K562 (cell line): ENCODE data around the gene HARS2. TPM values are rescaled to one million over a fixed set of nuclear protein-coding genes. Genes with fewer than 3 reads are reported as not detected.

Source experiments
- NR2C1 ChIP-seq, 2 experiments: fragments of 450-650 bp; IDR thresholded peaks; 2 replicates each; pipeline ENCODE4 v1.6.1; 2017; ENCODE audit warnings: mild to moderate bottlenecking in 2 of 2, antibody characterized with exemption in 1 of 2, inconsistent platforms in 1 of 2, missing compliant biosample characterization in 1 of 2, missing genetic modification characterization in 1 of 2
- SRF ChIP-seq, 2 experiments: fragments of 250-450, 450-650 bp in 1 of 2; sonication (Bioruptor Pico) in 1 of 2; sonication (generic) in 1 of 2; formaldehyde crosslinking; IDR thresholded peaks; 2 replicates each; pipeline versions ENCODE4 v1.5.0 to v1.5.1; 2020 to 2022; ENCODE audit warnings: mild to moderate bottlenecking in 1 of 2, missing genetic modification reagents in 1 of 2
- SRSF3 ChIP-seq: fragments of 200-400 bp; formaldehyde crosslinking; IDR thresholded peaks from 2 replicates; pipeline ENCODE4 v1.6.1; 2016; ENCODE audit warnings: mild to moderate bottlenecking, low read length, moderate library complexity; ENCODE audit not compliant: insufficient read depth
- TBP ChIP-seq: optimal IDR thresholded peaks from 2 replicates; pipeline ENCODE3; 2011; ENCODE audit warnings: low read depth, low read length, improper control_type of control experiment
- ZBTB8A ChIP-seq: fragments of 450-650 bp; IDR thresholded peaks from 2 replicates; pipeline ENCODE4 v1.6.1; 2018; ENCODE audit warnings: mild to moderate bottlenecking, moderate library complexity; ENCODE audit not compliant: partially characterized antibody
- ZNF146 ChIP-seq: IDR thresholded peaks from one replicate; pipeline ENCODE4 v1.6.1; 2018; ENCODE audit warnings: missing compliant biosample characterization; ENCODE audit not compliant: unreplicated experiment
- ZNF764 ChIP-seq: fragments of 250-450 bp; sonication (Bioruptor Pico); IDR thresholded peaks from 2 replicates; pipeline ENCODE4 v1.4.0; 2020; ENCODE audit warnings: low read depth, mild to moderate bottlenecking, moderate library complexity
- polyA plus RNA-seq, 8 experiments: library from polyadenylated mRNA; depleted of rRNA in 4 of 8; stranded (reverse) in 5 of 8; unstranded in 3 of 8; fragments of >200 nt; fragmentation: Nextera tagmentation in 2 of 8; fragmentation: Illumina TruSeq in 1 of 8; extraction: Ambion mirVana in 2 of 8; extraction: Trizol in 1 of 8; gene quantifications; 2 replicates each; pipeline versions ENCODE4 v1.2.1 to v1.2.3, GENCODE V29; 2011 to 2014; ENCODE audit warnings: inconsistent platforms in 1 of 8, missing spikeins in 1 of 8
- total RNA-seq, 7 experiments: library from RNA; depleted of rRNA in 6 of 7; stranded (reverse); fragments of >200 nt in 6 of 7; fragmentation: Illumina TruSeq in 2 of 7; extraction: Trizol in 2 of 7; gene quantifications; 2 replicates each; pipeline versions ENCODE4 v1.2.1 to v1.2.3, GENCODE V29; 2011 to 2021; ENCODE audit warnings: low replicate concordance in 1 of 7
- TF ChIP-seq, protein P1 (sequence below), 2 experiments: fragments of 450-650 bp; formaldehyde crosslinking in 1 of 2; IDR thresholded peaks; 2 replicates each; pipeline versions ENCODE4 v1.4.0 to v1.6.1; 2014 to 2020; ENCODE audit warnings: mild to moderate bottlenecking in 2 of 2, borderline replicate concordance in 1 of 2, low read depth in 1 of 2
- TF ChIP-seq, protein P2 (sequence below): sonication (generic); formaldehyde crosslinking; IDR thresholded peaks from 2 replicates; pipeline ENCODE4 v1.8.0; 2022; ENCODE audit warnings: missing genetic modification reagents, mild to moderate bottlenecking, borderline replicate concordance
- TF ChIP-seq, protein P3 (sequence below): sonication (generic); formaldehyde crosslinking; IDR thresholded peaks from 2 replicates; pipeline ENCODE4 v1.8.0; 2022; ENCODE audit warnings: mild to moderate bottlenecking, missing genetic modification reagents
- TF ChIP-seq, protein P4 (sequence below): fragments of 450-650 bp; formaldehyde crosslinking; IDR thresholded peaks from 2 replicates; pipeline ENCODE4 v1.4.0; 2020; ENCODE audit warnings: mild to moderate bottlenecking, moderate library complexity
- TF ChIP-seq, protein P5 (sequence below): fragments of 250-450 bp; sonication (Bioruptor Pico); IDR thresholded peaks from 2 replicates; pipeline ENCODE4 v1.8.0; 2022; ENCODE audit warnings: moderate library complexity, mild to moderate bottlenecking, inconsistent platforms

HARS2 gene
- total and polyA plus RNA-seq, 9 of the 15 experiments (the other 6 are each of a cell fraction or from before 2014, with no cell fraction given), result 8.5 to 41.6 (median 27.1) TPM

DNA sequence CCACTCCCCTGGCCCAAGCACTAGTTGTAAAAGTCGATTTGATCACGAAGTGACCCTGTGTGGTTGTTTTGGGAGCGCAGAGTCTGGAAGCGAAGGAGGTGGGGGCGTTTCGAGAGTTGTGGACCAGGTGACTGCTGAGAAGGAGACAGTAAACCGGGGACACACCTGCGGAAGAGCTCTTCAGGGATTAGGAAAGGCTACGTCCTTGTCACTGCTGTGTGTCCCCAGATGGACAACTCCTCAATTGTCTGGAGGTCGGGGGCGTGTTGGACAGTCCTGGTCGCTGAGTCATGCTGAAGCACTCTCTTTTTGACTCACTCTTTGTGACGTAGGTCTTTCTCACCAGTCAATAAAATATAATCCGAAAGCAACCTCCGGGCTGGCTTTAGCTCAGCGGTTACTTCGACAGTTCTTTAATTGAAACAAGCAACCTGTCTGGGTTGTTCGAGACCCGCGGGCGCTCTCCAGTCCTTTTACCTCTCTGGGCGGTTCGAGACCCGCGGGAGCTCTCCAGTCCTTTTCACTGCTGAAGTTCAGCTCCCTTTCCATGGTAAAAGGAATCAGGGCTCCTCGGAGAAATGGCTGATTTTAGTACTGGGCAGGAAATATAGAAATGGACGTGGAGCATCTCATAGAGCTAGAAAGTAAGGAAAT lies 19.8 kb downstream of the HARS2 start (continued):
- TF ChIP-seq SRSF3 (no peak), SRF (CRISPR knock-in tag; IDR thresholded peaks at IDR 0.05) (no peak), ZBTB8A (peak; percentile 63), NR2C1 (IDR thresholded peaks at IDR 0.05) (peak; percentile 52), NR2C1 (tag; IDR thresholded peaks at IDR 0.05) (no peak), ZNF146 (CRISPR knock-in tag) (no peak), TBP (peak; percentile 99), ZNF764 (CRISPR knock-in tag) (peak; percentile 60; the same call in 1 of the 2 replicates)
- TF ChIP-seq, protein P1, sequence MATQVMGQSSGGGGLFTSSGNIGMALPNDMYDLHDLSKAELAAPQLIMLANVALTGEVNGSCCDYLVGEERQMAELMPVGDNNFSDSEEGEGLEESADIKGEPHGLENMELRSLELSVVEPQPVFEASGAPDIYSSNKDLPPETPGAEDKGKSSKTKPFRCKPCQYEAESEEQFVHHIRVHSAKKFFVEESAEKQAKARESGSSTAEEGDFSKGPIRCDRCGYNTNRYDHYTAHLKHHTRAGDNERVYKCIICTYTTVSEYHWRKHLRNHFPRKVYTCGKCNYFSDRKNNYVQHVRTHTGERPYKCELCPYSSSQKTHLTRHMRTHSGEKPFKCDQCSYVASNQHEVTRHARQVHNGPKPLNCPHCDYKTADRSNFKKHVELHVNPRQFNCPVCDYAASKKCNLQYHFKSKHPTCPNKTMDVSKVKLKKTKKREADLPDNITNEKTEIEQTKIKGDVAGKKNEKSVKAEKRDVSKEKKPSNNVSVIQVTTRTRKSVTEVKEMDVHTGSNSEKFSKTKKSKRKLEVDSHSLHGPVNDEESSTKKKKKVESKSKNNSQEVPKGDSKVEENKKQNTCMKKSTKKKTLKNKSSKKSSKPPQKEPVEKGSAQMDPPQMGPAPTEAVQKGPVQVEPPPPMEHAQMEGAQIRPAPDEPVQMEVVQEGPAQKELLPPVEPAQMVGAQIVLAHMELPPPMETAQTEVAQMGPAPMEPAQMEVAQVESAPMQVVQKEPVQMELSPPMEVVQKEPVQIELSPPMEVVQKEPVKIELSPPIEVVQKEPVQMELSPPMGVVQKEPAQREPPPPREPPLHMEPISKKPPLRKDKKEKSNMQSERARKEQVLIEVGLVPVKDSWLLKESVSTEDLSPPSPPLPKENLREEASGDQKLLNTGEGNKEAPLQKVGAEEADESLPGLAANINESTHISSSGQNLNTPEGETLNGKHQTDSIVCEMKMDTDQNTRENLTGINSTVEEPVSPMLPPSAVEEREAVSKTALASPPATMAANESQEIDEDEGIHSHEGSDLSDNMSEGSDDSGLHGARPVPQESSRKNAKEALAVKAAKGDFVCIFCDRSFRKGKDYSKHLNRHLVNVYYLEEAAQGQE (IDR thresholded peaks at IDR 0.05; ENCODE audit: borderline replicate concordance), result peak; percentile 99
- TF ChIP-seq, protein P1 (CRISPR knock-in tag; IDR thresholded peaks at IDR 0.05; ENCODE audit: low read depth), result peak; percentile 96
- TF ChIP-seq, protein P2, sequence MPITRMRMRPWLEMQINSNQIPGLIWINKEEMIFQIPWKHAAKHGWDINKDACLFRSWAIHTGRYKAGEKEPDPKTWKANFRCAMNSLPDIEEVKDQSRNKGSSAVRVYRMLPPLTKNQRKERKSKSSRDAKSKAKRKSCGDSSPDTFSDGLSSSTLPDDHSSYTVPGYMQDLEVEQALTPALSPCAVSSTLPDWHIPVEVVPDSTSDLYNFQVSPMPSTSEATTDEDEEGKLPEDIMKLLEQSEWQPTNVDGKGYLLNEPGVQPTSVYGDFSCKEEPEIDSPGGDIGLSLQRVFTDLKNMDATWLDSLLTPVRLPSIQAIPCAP (CRISPR knock-in tag), result no peak
- TF ChIP-seq, protein P3, sequence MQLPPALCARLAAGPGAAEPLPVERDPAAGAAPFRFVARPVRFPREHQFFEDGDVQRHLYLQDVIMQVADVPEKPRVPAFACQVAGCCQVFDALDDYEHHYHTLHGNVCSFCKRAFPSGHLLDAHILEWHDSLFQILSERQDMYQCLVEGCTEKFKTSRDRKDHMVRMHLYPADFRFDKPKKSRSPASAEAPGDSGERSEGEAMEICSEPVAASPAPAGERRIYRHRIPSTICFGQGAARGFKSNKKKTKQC (CRISPR knock-in tag), result no peak
- TF ChIP-seq, protein P4, sequence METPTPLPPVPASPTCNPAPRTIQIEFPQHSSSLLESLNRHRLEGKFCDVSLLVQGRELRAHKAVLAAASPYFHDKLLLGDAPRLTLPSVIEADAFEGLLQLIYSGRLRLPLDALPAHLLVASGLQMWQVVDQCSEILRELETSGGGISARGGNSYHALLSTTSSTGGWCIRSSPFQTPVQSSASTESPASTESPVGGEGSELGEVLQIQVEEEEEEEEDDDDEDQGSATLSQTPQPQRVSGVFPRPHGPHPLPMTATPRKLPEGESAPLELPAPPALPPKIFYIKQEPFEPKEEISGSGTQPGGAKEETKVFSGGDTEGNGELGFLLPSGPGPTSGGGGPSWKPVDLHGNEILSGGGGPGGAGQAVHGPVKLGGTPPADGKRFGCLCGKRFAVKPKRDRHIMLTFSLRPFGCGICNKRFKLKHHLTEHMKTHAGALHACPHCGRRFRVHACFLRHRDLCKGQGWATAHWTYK (CRISPR knock-in tag), result no peak
- TF ChIP-seq, protein P5, sequence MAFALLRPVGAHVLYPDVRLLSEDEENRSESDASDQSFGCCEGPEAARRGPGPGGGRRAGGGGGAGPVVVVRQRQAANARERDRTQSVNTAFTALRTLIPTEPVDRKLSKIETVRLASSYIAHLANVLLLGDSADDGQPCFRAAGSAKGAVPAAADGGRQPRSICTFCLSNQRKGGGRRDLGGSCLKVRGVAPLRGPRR (CRISPR knock-in tag), result no peak
